ENCODE results near the gene AIPL1. TPM values are rescaled to one million over a fixed set of nuclear protein-coding genes. Genes with fewer than 3 reads are reported as not detected.

AIPL1 gene
- total RNA-seq, 4 donors from 2014 or later, result not detected

GRCh38 chr17:6422654-6423241 lies 12.2 kb downstream of the AIPL1 start:
- no peak for DNase-seq
- in situ Hi-C loops (cut with MboI; ENCODE audit: low sequenced_read_pairs in 4 of 4), result loop anchor here in 3 of 4 donors (5.0 to 25.0 kb wide), 3 partner anchors 360 to 835 kb away; partner anchors contain the start of gene WSCD1 (in 1 of the 3)

GRCh38 chr17:6421700-6422604 lies 13.0 kb downstream of the AIPL1 start:
- Histone ChIP-seq H3K4me1 (no peaks in the 10 kb centered on the region), H3K9me3 (no peaks in the 10 kb centered on the region), H3K36me3 (no peaks in the 10 kb centered on the region), H3K27me3 (no peaks in the 10 kb centered on the region), H3K4me3 (no peak overlapping the region), H3K27ac (no peak overlapping the region)
- DNase-seq (peak; percentile 27 to 55), ATAC-seq (peak; percentile 39 to 79)
- intact Hi-C loops (cut with DNase I; ENCODE audit: low total_unique reads), result loop anchor here (1.0 kb wide), 1 partner anchor 835 kb away; no protein-coding TSS in a partner anchor
- no peak for TF ChIP-seq POLR2A (IDR thresholded peaks at IDR 0.05)
- TF ChIP-seq, protein P1, sequence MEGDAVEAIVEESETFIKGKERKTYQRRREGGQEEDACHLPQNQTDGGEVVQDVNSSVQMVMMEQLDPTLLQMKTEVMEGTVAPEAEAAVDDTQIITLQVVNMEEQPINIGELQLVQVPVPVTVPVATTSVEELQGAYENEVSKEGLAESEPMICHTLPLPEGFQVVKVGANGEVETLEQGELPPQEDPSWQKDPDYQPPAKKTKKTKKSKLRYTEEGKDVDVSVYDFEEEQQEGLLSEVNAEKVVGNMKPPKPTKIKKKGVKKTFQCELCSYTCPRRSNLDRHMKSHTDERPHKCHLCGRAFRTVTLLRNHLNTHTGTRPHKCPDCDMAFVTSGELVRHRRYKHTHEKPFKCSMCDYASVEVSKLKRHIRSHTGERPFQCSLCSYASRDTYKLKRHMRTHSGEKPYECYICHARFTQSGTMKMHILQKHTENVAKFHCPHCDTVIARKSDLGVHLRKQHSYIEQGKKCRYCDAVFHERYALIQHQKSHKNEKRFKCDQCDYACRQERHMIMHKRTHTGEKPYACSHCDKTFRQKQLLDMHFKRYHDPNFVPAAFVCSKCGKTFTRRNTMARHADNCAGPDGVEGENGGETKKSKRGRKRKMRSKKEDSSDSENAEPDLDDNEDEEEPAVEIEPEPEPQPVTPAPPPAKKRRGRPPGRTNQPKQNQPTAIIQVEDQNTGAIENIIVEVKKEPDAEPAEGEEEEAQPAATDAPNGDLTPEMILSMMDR (IDR thresholded peaks at IDR 0.05 in 4 of 5, conservative IDR thresholded peaks at IDR 0.05 in 1 of 5), result peak; percentile 75 to 87 (median 85)
- in situ Hi-C loops (cut with MboI; ENCODE audit: low sequenced_read_pairs in 4 of 4), result loop anchor here in 3 of 4 donors (5.0 to 25.0 kb wide), 3 partner anchors 360 to 835 kb away; partner anchors contain the start of gene WSCD1 (in 1 of the 3)

More at GRCh38 chr17:6422654-6423241, 12.2 kb downstream of the AIPL1 start:
- TF ChIP-seq, protein P1 (IDR thresholded peaks at IDR 0.05 in 4 of 5, conservative IDR thresholded peaks at IDR 0.05 in 1 of 5), result no peak
- TF ChIP-seq POLR2A (IDR thresholded peaks at IDR 0.05), result no peak
- Histone ChIP-seq H3K27ac (no peak overlapping the region), H3K4me1 (no peaks in the 10 kb centered on the region), H3K36me3 (no peaks in the 10 kb centered on the region), H3K9me3 (no peaks in the 10 kb centered on the region), H3K4me3 (no peak overlapping the region), H3K27me3 (no peaks in the 10 kb centered on the region)
- no peak for ATAC-seq
- intact Hi-C loops (cut with DNase I; ENCODE audit: low total_unique reads), result loop anchor here (1.0 kb wide), 1 partner anchor 835 kb away; no protein-coding TSS in a partner anchor

GRCh38 chr17:6420173-6420641 lies 14.7 kb downstream of the AIPL1 start:
- in situ Hi-C loops (cut with MboI; ENCODE audit: low sequenced_read_pairs in 4 of 4), result loop anchor here in 3 of 4 donors (5.0 to 25.0 kb wide), 3 partner anchors 358 to 833 kb away; partner anchors contain the start of gene WSCD1 (in 1 of the 3)
- no peak for ATAC-seq
- Histone ChIP-seq H3K36me3 (no peaks in the 10 kb centered on the region), H3K27ac (no peak overlapping the region), H3K27me3 (no peaks in the 10 kb centered on the region), H3K4me1 (no peaks in the 10 kb centered on the region), H3K9me3 (no peaks in the 10 kb centered on the region), H3K4me3 (no peak overlapping the region)
- intact Hi-C loops (cut with DNase I; ENCODE audit: low total_unique reads), result no loop called here
- no peak for DNase-seq
- TF ChIP-seq, protein P1 (IDR thresholded peaks at IDR 0.05 in 4 of 5, conservative IDR thresholded peaks at IDR 0.05 in 1 of 5), result no peak
- no peak for TF ChIP-seq POLR2A (IDR thresholded peaks at IDR 0.05)

DNA sequence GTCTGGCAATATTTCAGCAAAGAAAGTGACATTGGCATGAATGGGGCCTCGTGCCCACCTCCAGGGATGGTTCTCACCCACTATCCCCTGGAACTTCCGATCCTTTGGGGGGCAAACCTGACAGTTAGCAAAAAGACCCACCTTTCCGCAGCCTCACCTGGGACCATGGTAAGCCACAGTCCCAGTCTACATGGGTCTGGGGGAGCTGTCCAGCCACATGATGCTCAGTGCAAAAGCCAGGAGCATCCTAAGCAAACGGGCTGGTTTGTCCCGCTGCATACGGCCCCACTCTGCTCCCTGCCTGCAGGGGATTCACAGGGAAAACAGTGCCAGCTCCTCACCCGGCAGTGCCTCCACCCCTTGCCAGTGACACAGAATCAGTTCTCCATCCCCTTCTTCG lies 19.3 kb downstream of the AIPL1 start:
- no peak for ATAC-seq
- no peaks in the 10 kb centered on the region for H3K36me3 ChIP-seq
- H3K4me3 ChIP-seq, result no peak overlapping the region
- no peak overlapping the region for H3K27ac ChIP-seq
- no peaks in the 10 kb centered on the region for H3K4me1 ChIP-seq
- TF ChIP-seq, protein P1 (IDR thresholded peaks at IDR 0.05 in 4 of 5, conservative IDR thresholded peaks at IDR 0.05 in 1 of 5), result no peak
- TF ChIP-seq POLR2A (IDR thresholded peaks at IDR 0.05), result no peak
- intact Hi-C loops (cut with DNase I; ENCODE audit: low total_unique reads), result no loop called here
- H3K27me3 ChIP-seq, result no peaks in the 10 kb centered on the region
- no peaks in the 10 kb centered on the region for H3K9me3 ChIP-seq
- in situ Hi-C loops (cut with MboI; ENCODE audit: low sequenced_read_pairs in 4 of 4), result loop anchor here in 2 of 4 donors (5.0 to 25.0 kb wide), 3 partner anchors 353 to 828 kb away; partner anchors contain the start of gene WSCD1 (in 1 of the 2)
- DNase-seq, result no peak
